ENCODE measurements around the gene GPR162.

GPR162 gene

DNA sequence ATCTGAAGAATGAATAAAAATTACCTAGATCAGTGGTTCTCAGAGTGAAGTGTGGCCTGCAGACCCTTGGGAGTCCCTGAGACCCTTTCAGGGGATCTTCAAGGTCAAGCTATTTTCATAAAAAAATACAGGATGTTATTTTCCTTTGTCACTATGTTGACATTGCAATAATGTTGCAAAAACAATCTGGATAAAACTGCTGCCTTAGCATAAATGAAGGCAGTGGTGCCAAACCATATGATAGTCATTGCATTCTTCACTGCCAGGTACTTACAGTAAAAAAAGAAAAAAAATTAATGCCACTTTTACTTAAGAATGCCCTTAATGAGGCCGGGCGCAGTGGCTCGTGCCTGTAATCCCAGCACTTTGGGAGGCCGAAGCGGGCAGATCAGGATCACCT lies 34.3 kb upstream of the GPR162 start:
- no peak for DNase-seq

DNA sequence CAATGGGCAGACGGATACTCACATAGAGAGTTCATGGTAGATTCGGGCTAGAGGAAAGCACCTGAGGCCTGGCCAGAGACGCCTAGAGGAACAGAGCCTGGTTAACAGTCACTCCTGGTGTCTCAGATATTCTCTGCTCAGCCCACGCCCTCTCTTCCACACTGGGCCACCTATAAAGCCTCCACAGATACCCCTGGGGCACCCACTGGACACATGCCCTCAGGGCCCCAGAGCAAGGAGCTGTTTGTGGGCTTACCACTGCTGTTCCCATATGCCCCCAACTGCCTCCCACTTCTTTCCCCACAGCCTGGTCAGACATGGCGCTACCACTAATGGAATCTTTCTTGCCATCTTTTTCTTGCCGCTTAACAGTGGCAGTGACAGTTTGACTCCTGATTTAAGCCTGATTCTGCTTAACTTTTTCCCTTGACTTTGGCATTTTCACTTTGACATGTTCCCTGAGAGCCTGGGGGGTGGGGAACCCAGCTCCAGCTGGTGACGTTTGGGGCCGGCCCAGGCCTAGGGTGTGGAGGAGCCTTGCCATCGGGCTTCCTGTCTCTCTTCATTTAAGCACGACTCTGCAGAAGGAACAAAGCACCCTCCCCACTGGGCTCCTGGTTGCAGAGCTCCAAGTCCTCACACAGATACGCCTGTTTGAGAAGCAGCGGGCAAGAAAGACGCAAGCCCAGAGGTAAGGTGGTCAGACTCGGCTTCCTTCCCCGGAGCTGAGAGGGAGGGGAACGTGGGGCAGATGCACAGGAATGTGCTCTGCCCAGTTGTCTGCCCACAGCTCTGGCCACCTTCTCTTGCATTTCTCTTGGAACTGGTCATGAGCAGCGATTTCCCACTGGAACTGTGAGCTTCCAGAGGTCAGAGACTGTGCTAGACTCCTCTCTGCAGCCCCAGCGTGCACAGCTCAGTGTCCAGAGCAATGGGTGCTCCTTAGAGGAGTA lies 32.4 kb upstream of the GPR162 start, which contains the start of gene CD4:
TSS of gene CD4 (plus strand) at position 557 of the 953 bp plus-strand sequence. CDS start 10,611 bp downstream, outside the sequence.
- DNase-seq, result no peak

DNA sequence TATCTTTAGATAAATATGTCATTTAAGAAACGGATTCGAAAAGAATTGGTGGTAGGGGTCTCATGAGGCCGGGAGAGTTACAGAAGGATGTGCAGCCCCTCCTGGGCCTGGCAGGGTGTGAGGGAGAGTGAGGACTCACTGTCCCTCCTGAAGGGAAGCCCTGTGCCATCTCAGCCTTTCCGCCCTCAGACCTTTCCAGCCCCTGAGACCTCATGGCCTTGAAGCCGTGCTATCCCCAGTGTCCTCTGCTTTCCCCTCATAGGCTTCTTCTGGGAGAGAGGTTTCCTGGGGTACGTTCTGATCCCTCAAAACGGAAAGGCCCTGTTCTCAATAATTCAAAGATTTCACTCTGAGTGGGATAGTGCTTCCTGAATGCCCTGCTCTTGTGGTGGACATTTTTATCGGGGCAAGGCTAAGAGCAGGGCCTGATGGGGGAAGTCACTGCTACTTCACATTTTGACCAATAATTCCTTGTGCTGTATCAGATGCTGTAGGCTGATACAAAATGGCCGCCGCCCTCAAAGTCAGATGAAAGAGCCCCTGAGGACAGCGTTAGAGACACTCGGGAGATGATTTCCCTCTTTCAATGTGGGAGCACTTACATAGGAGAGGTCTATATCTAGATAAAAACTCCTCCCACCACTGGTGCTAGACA lies 31.0 kb upstream of the GPR162 start:
- DNase-seq, result no peak

DNA sequence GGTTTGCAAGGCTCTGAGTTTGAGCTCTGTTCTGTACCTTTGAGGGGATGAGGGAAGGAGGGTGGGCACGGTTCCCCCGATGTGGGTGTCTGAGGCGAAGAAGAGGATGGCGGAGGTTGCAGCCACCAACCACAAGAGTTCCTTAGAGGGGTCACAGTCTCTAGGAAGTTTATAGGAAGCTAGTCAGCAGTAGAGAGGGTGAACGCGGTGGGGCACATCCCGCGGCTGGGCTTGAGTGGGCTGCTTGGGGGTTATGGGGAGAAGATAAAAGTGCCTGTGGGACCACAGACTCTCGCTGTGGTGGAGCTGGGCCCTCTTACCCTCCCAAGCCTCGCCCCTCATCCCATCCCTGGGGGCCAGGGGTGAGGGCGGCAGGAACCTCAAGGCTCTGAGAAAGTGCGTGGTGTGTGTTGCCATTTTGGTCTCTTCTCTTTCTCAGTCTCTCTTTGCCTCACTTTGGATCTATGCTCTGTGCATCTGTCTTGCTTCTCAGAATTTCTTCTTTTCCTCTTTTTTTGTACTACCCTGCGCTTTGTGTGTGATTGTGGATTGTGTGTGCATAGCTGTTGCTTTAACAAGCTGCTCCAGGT lies 29.6 kb upstream of the GPR162 start:
- no peak for DNase-seq

DNA sequence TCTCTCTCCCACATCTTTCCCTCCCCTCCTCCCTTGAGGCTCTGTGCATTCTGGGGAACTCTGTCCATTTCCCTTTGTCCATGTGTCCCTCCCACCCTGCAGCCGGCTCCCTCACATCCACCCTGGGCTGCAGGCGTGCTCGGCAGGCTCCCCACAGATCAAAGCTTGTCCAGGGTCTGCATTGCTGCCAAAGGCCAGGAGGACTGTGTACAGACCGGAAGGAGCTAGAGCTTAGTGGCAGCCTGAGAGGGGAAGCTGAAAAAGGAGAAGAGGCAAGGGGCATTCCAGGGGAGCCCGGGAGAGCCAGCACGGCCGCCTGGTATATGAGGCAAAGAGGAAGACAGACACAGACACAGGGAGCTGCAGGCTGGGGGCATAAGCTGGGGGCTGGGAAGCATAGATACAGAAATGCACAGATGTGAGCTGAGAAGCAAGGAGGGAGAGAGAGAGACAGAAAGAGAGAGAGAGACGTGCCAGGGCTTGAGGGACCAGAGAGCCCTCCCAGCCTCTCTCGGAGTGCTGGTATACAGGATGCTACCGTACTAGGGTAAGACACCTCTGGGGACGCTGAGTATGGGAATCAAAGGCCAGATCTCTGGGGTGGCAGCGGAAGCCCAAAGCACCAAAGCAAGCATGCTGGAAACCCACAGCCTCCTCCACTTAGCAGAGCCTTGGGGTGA lies 29.0 kb upstream of the GPR162 start:
- DNase-seq, result peak; percentile 32

DNA sequence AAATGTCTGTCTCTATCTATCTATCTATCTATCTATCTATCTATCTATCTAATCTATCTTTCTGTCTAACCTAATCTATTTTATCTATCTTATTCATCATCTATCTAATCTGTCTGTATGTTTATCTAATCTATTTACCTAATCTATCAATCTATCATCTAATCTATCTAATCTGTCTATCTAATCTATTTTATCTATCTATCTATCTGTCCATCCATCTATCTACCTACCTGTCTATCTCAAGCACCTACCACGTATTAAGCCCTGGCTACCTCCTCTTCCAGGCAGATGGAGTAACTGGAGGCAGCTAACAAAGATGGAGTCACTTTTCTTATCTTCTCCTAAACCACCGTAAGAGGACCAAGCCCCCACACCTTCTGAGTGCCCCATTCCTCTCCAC lies 26.5 kb upstream of the GPR162 start:
- no peak for DNase-seq

DNA sequence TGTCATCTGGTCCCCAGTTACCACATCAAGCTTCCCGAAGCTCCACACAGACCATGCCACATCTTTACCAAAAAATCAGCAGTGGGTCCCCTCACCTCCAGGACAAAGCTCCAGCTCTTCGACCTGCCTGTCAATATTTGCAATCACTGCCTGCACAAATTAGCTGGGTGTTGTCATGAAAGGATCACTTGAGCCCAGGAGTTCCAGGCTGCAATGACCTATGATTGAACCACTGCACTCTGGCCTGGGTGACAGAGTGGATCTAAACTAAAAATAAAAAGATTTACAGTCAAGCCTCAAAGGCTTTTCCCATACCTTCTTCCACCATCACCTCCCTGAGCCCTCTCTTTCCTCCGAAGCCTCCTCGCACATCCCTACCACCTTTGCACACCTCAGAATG lies 25.0 kb upstream of the GPR162 start:
- no peak for DNase-seq

DNA sequence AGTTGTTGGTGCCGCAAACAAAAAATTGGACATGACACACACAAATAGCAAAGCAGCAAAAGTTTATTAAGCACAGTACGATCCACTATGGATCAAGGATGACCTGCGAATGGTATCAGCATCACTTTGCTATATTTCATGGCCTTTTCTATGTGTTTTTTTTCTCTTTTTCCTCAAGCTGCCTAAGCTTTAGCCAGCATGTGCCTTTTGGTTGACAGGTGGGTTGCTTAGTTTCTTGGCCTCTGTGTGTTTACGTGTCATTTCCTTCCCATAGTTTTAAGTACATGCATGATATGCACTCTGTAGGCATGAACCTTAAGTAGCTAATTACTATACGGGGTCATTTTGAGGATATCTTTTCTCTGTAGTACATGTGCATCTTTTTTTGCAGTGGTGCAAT lies 22.5 kb upstream of the GPR162 start:
- DNase-seq, result no peak

DNA sequence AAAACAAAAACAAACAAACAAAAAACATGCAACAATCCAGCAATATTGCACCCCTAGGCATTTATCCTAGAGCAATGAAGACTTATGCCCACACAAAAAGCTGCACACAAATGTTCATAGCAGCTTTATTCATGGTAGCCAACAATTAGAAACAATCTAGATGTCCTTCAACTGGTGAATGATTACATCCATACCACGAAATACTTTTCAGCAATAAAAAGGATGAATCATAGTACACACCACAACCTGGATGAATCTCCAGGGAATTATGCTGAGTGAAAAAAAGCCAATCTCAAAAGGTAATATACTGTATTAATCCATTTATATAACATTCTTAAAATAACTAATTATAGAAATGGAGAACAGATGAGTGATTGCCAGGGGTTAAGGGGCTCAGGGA lies 14.5 kb upstream of the GPR162 start:
- no peak for DNase-seq

DNA sequence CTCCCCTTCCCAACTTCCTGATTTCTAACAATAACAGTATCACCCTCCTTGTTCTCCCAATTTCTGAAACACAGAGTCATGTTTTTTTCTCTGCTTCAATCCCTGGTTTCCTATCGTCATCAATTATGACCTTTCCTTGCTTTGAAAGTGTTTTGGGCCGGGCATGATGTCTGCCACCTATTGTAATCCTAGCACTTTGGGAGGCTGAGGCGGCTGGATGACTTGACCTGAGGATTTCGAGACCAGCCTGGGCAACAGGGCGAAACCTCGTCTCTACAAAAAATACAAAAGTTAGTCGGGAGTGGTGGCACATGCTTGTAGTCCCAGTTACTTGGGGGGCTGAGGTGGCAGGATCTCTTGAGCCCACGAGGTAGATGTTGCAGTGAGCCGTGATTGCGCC lies 12.6 kb upstream of the GPR162 start:
- DNase-seq, result no peak

DNA sequence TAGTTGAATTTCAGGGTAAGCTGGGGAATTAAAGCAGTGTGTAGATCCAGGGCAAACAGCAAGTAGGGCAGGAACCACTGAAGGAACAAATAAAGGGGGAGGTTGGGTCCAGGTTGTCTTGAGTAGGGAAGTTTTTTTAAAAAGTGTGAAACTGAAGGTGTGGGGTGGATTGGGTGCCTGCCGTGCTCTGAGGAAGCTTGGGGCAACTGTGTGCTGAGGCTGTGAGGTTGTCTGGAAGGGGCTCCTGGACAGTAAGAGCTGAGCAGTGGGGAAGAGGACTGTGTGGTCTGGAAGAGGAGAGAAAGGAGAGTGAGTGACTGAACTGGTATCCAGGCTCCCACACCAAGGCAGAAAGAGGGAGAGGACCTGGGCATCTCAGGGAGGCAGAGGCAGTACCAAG lies 10.9 kb upstream of the GPR162 start:
- no peak for DNase-seq

DNA sequence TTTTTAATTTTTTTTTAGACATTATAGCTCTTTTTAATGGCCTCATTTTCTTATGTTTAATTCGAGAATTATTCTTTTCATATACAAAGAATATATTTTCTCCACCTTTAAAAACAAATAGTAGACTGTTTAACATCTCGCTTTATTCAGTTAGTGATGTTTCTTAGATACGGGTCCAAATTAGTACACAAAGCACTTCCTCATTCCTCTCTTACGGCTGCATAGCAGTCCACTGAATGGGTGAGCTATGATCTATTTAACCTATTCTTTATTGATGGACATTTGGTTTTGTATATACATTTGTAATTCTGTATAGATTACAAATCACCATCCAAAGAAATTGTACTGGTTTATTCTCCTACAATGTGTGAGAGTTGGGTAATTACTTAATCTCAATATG lies 8.3 kb upstream of the GPR162 start:
- DNase-seq, result no peak

DNA sequence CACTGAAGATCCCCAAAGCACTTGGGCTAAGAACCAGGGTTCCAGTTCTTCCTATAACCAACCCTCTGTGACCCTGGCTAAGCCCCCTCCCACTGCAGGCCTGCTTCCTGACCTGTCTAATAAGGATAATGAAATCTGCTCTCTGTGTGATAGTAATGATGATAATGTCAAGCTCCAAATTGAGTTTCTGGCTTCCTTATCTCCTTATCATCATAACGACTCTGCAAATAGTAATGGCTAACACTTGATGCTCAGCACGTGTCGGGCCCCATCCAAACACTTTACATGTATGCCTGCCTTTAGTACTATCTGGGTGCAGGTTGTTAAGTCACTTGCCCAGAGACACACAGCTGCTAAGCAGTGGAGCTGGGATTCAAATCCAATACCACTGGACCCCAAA lies 5.0 kb upstream of the GPR162 start:
- no peak for DNase-seq

DNA sequence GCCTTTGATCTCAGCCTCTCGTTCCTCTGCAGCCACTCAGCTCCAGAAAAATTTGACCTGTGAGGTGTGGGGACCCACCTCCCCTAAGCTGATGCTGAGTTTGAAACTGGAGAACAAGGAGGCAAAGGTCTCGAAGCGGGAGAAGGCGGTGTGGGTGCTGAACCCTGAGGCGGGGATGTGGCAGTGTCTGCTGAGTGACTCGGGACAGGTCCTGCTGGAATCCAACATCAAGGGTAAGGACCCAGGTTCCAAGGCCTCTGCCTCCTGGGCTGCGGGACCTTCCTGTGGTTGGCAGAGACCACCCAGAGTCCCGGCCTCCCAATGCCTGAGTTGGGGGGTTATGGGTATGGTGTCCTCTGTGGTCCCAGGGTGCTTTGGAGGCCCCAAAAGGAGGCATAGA lies 4.5 kb upstream of the GPR162 start:
- DNase-seq, result no peak

DNA sequence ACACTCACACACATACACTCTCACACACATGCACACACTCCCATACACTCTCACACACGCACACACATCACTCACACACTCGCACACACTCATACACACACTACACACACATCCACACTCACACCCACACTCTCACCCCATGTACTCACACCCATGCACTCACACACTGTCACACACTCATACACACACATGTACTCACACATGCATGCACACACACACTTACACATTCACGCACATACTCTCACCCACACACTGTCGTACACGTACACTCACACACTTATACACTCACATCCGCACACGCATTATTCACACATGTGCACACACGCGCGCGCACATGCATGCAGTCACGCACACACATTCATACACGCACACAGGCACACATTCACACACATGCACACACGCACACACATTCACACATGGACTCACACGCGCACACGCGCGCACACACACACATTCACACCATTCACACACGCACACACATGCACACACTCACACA lies 3.9 kb upstream of the GPR162 start:
- no peak for DNase-seq

DNA sequence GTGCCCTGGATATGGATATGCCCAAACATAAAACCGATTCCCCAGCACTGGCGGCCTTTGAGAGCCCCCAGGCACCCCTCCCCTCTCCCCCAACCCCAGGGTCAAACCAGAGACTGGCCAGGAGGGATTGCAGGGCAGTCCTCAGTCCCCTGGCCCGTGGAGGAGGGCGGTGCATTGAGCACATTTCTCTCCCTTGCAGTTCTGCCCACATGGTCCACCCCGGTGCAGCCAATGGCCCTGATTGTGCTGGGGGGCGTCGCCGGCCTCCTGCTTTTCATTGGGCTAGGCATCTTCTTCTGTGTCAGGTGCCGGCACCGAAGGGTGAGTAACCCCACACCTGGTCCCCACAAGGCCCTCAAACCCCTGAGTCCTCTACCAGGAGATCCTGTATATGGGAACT lies 3.4 kb upstream of the GPR162 start:
- DNase-seq, result no peak

DNA sequence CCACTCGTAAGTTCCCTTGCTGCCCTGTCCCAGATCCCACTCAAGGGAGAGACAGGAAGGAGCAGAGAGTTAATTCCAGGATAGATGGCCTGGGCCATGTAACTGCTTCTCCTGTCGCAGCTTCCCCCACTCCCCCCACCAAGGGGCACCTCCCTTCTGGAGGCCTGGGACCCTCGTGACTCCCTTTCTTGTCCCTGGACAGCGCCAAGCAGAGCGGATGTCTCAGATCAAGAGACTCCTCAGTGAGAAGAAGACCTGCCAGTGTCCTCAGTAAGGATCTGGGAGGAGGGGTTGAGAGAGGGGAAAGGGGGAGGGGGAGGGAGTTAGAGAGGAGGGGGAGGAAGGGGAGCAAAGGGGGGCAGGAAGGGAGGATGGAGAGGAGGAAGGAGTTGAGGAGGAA lies 3.0 kb upstream of the GPR162 start:
- DNase-seq, result no peak

DNA sequence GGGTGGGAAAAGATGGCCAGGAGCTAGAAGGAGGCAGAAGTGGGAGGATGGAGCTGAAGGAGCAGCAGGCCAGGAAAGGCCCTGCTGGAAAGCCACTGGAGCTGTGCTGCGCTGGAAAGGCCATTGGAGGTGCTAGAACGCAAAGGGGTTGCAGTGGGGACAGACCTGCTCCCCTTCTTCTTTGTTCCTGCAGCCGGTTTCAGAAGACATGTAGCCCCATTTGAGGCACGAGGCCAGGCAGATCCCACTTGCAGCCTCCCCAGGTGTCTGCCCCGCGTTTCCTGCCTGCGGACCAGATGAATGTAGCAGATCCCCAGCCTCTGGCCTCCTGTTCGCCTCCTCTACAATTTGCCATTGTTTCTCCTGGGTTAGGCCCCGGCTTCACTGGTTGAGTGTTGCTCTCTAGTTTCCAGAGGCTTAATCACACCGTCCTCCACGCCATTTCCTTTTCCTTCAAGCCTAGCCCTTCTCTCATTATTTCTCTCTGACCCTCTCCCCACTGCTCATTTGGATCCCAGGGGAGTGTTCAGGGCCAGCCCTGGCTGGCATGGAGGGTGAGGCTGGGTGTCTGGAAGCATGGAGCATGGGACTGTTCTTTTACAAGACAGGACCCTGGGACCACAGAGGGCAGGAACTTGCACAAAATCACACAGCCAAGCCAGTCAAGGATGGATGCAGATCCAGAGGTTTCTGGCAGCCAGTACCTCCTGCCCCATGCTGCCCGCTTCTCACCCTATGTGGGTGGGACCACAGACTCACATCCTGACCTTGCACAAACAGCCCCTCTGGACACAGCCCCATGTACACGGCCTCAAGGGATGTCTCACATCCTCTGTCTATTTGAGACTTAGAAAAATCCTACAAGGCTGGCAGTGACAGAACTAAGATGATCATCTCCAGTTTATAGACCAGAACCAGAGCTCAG lies 2.3 kb upstream of the GPR162 start:
- DNase-seq, result no peak

DNA sequence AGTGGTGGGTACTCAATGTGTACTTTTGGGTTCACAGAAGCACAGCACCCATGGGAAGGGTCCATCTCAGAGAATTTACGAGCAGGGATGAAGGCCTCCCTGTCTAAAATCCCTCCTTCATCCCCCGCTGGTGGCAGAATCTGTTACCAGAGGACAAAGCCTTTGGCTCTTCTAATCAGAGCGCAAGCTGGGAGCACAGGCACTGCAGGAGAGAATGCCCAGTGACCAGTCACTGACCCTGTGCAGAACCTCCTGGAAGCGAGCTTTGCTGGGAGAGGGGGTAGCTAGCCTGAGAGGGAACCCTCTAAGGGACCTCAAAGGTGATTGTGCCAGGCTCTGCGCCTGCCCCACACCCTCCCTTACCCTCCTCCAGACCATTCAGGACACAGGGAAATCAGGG lies 1.5 kb upstream of the GPR162 start:
- no peak for DNase-seq

DNA sequence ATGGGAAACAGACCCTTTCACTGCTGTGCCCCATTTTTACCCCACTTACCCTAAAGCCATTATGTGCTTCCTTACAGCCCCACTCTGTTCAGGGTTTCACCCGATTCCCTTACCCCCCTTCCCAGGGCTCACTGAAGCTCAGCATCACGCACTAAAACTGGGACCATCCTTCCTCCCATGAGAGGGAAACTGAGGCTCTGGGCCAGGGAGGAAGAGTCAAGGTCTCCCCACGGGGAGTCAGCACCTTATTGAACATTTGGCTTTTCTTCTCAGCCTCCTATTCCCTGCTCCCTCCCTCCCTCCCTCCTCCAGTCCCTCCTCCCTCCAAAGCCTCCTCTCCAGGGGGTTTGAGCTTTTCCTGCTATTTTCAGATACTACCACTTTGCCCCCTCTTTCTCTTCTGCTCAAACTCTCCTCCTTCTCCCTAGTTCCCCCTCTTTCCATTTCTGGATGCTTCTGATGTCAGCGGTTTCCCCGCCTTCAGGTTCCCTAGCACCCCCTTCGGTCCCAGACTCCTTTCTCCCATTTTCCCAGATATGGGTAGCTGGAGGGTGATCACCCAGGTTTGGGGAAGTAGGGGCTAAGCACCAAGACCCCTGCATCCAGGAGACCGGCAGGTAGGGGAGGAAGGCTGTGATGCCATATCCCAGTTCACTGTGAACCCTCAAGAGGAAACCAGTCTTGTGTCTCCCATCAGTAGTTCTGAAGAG lies 960 bp downstream of the GPR162 start:
- no peak for DNase-seq
